Renal pelvis (tissue), 4 donors: ENCODE results near the gene CDC42BPB. TPM values are rescaled to one million over a fixed set of nuclear protein-coding genes. Genes with fewer than 3 reads are reported as not detected.
A peak's percentile ranks its signal among the peaks of the same experiment; 100 is the strongest.
"Not testable (repeated sequence)": the region's sequence is repeated elsewhere in the genome, so short reads cannot be mapped to it uniquely, and the experiment has no call there.

Experiments used
- DNase-seq: peaks from one replicate; pipeline ENCODE4 v3.0.0-alpha.2; 2013
- polyA plus RNA-seq, 3 donors: library from polyadenylated mRNA; unstranded; fragments of 120-200 nt; gene quantifications; one replicate each; pipeline ENCODE4 v1.2.1, GENCODE V29; 2013; ENCODE audit not compliant: insufficient read length in 3 of 3

CDC42BPB gene
- polyA plus RNA-seq, 3 donors, result 78.6 to 93.7 (median 90.9) TPM

DNA sequence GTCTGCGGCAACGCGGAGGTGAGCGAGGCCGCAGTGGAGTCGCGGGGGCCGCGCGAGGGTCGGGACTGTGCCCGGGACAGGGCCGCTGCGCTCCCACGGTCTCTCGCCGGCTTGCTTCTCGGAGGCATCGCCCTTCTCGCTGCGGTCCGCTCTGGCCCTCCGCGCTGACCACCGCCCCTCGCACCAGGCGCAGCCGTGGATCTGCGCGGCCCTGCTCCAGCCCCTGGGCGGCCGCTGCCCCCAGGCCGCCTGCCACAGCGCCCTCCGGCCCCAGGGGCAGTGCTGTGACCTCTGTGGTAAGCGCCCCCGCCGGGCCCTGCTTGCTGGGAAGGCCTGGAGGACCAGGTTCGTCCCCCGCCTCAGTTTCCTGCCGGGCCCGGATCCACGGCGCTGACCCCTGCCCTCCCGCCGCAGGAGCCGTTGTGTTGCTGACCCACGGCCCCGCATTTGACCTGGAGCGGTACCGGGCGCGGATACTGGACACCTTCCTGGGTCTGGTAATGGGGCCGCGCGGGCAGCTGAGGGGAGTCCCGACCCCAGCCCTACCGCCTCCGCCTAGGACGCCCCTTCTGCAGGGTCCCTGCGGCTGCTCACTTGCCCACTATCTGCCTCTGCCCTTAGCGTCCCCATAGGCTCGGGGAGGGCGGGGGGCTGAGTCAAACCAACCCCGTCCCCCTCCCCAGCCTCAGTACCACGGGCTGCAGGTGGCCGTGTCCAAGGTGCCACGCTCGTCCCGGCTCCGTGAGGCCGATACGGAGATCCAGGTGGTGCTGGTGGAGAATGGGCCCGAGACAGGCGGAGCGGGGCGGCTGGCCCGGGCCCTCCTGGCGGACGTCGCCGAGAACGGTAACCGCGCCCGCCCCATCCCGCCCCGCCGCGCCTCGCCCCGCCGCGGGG, 127.9 kb downstream of the CDC42BPB start:
- DNase-seq, result no peak

DNA sequence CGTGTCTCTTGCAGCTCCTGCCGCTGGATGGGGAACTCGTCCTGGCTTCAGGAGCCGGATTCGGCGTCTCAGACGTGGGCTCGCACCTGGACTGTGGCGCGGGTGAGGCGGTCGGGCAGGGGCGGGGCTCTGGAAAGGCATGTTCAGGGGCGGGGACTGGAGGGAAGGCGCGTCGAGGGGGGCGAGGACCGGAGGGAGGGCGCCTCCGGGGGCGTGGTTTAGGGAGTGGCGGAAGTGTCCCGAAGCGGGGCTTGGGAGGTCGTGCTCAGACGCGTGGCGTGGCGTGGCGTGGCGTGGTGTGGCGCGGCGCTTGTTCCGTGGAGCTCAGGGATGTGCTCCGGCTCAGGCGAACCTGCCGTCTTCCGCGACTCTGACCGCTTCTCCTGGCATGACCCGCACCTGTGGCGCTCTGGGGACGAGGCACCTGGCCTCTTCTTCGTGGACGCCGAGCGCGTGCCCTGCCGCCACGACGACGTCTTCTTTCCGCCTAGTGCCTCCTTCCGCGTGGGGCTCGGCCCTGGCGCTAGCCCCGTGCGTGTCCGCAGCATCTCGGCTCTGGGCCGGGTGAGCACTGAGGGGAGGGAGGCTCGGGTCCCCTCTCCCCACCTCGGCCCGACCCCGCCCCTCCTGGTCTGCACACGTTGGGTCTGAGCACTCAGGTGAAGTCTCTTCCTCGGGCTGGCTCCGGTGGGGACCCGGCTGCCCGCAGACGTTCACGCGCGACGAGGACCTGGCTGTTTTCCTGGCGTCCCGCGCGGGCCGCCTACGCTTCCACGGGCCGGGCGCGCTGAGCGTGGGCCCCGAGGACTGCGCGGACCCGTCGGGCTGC, 128.7 kb downstream of the CDC42BPB start:
- DNase-seq, result peak; percentile 76

DNA sequence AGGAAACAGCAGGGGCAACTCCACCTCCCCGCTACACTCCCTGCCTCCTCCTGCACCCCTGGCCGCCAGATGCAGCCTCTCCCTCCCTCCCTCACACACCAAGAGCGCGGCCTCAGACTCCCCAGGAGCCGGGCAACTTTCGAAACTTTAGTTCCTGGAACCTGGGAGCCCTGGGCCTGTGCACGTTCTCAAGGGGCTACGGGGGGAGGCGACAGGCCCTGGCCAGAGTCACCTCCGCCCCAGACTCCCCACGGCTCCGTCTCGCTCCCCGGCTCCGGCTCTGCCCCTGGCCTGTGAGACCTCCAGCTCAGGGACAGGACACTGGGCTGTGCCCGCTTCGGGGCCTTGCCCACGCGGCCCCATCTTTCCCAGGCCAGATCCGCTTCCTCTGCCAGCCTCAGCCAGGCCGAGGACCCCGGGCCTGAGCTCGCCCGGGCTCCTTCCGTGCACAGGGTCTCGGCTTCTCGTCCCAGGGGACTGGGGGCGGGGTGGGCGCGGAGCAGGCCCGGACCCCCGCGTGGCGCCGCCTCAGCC, 129.4 kb downstream of the CDC42BPB start:
- DNase-seq, result no peak

DNA sequence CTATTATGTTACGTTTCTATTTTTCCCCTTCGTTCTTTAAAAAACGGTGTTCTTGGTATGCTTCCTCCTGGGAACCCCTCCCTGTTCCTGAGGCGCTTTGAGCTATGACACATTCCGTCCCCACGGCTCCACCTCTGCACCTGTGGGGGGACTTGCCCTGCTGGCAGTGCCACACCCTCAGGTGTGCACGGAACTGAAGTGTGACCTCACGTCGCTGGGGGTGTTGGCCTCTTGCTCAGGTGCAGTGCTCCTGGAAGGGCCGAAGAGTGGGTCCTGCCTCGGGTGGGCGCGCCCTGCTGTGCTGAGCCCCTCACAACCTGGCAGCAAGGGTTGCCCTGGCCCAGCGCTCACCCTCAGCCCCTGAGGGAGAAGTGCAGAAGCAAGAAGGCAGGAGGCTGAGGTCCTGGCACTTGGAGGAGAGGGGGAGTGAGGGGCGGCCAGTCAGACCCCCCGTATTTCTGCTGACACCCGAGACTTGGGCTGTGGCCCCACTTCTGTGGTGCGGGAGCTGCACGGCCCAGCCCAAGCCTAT, 129.9 kb downstream of the CDC42BPB start:
- no peak for DNase-seq

DNA sequence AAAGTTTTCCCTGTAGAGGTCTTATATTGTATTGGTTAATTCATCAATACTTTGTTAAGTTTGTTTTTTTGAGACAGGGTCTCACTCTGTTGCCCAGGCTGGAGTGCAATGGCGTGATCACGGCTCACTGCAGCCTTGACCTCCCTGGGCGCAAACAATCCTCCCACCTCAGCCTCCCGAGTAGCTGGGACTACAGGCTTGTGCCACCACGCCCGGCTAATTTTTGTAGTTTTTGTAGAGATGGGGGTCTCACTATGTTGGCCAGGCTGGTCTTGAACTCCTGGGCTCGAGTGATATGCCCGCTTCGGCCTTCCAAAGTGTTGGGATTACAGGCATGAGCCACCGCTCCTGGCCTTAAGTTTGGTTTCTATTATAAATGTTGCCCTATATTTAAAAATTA, 130.5 kb downstream of the CDC42BPB start:
- DNase-seq, result not testable (repeated sequence)

DNA sequence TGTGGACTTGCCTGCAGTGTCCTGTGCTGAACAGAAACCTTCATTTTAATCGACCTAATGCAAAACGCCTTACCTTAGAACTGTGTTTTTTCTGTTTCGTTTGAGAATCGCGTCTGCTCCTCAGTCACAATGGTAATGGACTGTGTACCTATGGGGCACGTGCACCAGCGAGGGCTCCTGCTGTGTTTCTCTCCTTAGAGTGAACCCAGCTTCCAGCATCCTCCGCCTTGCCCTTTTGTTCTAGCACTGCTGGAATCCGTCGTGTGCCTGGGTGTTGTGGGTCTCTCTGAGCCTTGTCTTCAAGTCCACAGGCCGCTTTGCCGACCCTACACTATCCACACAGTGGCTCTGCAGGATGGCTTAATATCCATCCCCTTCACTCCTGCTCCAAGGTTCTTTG, 131.2 kb downstream of the CDC42BPB start:
- no peak for DNase-seq

DNA sequence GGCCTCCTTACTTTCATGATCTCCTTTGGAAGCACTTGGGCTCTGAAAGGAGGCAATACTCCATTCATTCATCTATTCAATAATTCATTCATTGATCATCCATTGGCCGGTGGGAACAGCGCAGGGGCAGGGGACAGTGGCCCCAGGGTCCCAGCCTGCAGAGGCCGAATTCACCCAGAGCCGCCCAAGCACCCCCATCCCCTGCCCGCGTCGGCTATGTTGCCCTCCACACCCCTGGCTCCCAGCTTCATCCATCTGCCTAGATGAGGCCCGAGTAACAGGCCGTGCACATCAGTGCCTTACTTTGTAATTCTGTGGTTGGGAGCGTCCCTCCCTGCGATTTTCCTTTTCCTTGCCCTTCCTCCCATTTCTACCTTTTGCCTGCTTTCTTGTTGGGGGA, 131.7 kb downstream of the CDC42BPB start:
- DNase-seq, result no peak

DNA sequence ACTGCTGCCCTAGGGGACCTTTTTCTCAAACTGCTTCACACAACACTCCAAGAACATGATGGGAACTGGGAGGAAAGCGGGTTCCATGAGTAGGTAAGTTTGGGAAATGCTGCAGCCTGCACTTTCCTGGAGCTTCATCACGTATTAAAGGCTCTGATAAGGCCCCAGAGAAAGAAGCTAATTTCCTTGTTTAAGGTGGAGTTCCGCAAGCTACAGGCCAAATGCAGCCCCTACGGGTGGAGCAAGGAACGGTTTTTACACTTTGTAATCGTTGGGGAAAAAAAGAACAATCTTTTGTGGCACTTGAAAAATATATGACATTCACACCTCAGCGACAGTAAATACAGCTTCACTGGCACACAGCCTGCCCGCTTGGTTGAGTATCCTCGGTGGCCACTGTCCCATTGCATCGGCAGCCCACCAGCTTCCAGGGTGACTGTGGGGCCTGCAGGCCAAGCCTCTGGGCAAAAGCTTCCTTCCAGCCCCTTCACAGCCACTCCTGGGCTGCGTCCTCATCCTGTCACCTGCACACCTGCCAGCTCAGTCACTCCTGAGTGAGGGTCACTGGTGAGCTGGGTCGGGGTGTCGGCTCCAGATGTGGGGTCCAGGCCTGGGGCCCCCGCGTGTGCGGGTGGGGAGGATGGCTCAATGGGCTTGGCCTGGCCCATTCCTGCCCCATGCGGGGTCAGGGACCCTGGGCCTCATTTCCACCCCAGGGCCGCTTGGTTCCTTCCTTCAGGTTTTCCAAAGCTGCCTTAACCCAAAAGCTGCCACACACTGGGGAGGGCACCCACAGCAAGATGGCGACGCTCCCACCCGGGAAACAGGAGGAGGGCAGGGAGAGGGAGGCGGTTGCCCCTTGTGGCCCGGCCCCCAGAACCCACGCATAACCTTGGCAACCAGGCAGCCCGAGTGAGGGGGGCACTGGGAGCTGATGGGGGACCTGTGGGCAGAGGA, 132.4 kb downstream of the CDC42BPB start:
- no peak for DNase-seq

DNA sequence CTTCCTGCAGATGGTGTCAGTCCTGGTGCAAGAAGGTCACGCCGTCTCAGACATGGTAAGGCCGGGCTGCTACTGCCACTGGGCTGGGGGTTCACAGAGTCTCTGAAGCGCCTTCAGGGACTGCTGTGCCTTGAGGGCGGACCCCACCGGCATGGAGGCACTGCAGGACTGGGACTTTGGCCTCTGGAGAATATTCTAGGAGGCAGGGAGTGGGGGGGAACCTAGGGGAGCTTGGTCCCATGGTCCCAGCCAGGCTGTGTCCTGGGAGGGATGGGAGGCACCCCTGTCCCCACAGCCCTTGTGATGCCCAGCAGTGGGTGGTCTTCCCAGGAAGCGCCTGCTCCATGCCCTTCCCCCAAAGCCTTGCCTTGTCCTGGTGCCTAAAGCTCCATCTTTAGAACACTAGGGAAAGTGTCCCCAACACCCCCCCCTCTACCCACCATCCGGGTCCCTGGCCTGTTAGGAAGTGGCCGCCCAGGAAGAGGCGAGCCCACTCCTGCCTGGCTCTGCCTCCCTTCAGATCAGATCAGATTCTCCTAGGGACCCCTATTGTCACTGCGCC, 133.3 kb downstream of the CDC42BPB start:
- no peak for DNase-seq

DNA sequence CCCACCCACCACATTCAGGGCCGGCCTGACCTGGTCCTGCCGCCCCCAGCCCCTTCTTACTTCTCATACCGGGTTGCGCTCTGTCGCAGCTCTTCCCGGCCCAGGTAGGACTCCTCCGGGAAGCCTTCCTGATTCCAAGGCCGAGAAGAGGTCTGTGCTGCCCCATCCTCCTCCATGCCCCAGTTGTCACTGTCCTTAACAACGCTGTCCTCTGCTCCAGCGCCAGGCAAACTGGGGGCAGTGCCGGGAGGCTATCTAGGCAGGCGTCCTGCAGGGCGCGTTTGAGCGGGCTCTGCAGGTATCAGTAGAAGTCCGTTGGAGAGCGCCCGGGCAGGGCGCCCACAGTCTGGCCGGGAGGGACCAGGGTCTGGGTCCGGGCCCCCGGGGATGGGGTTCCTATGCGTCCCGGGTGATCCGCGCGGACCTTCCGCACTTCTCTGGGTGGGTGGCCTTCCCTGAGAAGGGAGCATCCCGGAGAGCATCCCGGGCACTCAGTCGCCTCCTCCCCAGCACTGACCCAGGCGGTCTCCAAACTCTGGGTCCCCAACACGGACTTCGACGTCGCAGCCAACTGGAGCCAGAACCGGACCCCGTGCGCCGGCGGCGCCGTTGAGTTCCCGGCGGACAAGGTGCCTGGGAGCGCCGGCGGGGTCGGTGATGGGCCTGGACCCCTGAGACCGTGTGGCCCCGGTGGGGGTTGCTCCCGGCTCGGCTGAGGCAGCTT, 134.0 kb downstream of the CDC42BPB start:
- no peak for DNase-seq

DNA sequence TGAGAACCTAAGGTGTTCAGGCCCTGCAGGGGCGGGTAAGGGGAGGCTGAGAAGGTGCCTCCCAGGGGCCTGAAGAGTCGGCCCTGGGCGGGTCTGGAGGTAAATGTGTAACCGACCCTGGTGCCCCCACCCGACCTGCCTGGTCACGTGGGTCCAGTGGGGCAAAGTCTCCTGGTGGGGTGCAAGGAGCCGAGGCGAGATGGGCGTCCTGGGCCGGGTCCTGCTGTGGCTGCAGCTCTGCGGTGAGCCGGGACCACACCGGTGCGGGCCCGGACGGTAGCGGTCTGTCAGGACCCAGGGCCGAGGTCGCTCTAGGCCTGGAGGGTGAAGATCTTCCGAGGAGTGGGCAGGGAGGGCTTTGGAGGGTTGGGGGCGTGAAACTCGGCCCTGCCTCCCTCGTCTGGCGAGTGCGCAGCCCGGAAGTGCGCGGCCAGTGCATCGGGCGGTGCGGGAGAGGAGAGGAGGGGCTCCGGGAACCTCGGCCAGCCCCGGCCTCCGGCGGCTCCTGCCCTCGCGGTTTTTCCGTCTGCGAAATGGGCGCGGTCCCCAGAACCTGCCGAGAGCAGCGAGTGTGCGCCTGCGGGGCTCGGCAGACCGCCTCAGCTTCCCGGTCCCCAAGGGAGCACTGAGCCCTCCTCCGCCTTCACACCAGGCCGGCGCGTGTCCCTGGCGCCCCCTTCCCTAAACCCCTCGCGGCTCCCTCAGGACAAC, 134.7 kb downstream of the CDC42BPB start, which contains the start of gene AMN:
Gene AMN (plus strand): TSS at position 174 of the 711 bp plus-strand sequence. CDS start 26 bp downstream, at position 200.
- no peak for DNase-seq

DNA sequence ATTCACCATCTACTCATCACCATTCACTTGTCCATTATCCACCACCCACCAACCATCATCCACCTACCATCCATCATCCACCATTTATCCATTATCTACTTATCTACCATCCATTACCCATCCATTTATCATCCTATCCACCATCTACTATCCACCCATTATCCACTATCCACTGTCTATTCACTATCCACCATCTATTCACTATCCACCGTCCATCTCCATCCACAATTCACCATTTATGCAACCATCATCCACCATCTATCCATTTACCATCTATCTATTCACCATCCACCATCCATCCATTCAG, 136.4 kb downstream of the CDC42BPB start:
- no peak for DNase-seq

DNA sequence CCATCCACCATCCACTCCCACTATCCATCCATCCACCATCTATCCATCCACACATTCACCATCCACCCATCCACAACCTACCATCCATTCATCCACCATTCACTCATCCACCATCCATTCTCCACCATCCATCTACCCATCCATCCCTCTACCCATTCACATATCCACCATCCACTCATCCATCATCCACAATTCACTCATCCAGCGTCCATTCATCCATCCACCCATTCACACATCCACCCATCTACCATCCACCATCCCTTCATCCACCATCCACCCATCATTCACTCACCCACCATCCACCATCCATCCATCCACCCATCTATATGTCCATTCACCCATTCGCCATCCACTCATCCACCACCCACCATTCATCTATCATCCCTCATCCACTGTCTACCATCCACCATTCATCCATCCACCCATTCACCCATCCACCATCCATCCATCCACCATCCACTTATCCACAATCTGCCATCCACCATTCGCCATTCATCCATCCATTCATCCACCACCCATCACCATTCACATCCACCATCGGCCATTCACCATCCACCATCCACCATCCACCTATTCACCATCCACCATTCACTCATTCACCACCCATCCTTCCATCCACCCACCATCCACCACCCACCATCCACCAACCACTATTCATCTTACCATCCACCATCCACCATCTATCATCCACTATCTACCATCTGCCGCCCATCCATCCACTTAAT, 136.9 kb downstream of the CDC42BPB start:
- DNase-seq, result no peak

DNA sequence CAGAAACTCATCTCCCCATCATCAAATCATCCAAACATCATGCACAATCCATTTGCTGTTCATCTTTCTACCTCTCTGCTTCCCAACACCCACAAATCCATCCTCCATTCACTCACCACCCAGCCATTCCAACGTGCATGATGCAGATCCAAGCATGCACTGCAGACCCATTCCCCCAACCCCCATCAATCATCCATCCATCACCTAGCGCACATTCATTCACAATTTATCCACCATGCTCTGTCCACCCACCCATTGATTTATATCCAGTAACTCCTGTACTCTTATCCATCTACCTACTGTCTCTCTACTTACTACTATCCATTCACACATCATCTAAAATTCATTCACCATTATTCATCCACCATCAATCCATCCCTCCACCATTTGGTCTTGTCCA, 138.9 kb downstream of the CDC42BPB start:
- no peak for DNase-seq

DNA sequence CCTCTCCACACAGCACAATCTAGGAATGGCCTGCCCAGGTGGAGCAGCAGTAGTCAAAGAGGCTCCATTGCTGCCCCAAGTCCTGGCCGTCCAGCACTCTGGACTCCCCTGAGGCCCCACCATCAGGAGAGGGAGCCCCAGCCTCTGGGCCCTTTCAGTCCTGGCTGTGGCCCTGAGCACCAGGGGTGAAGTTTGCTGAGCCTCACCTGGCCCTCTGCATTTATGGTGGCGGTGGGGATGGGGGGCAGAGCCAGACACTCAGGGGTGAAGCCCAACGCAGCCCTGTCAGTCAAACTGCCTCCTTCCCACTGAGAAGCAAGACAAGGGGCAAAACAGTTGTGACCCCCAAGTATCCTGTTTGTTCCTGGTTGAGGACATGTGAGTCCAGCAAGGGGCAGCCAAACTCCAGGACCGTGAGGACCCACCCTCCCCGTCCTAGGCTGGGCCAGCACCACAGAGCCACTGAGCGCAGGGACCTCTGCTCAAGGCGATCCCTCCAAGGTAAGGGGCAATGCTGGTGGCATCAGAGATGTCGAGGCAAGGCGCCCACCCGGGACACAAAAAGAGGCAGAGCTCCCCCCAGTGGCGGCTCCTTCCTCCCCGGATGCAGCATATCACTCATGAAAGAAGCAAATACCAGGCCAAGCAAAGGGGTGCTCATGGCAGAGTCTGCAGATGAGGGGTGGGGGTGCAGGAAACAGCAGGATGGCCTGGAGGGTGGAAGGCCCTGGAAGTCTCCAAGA, 139.7 kb downstream of the CDC42BPB start:
- no peak for DNase-seq

DNA sequence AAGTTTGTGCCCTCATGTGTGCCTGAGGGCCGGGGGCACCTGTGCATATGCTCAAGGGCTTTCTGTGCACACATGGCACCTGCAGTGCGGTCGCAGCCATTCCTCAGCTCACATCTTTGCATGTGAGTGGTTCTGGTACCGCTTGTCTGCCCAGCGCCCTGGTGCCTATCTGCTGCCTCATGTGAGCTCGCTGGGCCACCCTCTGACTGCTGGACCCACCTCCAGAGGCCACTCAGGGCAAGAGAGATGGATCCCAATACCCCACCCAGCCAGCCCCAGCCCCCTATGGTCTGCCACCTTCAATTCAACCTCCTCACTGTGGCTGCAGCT, 140.3 kb downstream of the CDC42BPB start:
- DNase-seq, result no peak

DNA sequence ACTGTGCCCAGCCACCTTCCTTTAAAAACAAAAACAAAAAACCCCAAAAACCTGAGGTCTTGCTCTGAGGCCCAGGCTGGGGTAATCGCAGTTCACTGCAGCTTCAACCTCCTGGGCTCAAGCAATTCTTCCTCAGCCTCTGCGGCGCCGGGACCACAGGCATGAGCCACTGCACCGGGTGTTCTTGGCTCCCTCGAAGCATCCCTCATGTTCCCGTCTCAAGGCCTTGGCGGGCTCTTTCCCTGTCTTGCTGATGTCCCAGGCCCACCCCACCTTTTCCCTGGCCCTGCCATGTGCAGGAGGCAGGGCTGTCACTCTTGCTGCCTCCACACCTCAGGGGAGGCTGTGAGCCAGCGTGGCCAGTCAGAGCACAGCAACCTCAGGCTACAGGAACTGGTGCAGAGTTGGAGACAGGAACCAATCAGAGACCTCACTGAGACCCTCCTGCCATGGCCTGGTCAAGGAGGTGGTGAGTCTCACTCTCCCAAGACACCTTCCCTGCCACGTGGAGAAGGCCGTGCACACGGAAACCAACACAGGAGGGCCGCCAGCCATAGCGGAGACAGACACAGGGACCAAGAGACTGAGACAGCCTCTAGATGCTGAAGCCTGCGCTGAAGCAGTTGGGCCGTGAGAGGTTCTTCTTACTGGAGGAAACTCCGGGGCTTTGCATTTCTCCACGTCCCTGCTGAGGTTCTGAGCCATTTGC, 140.8 kb downstream of the CDC42BPB start:
- DNase-seq, result no peak
